HCT116 (cell line): ENCODE measurements around the gene TMEM154.

Experiments used
- CEBPB ChIP-seq: IDR thresholded peaks from 2 replicates; pipeline ENCODE4 v1.6.1; 2012; ENCODE audit warnings: low read depth
- EZH2phosphoT487 ChIP-seq: fragments of 200-600 bp; IDR thresholded peaks from 2 replicates; pipeline ENCODE4 v1.6.1; 2018; ENCODE audit warnings: antibody characterized with exemption, borderline replicate concordance
- FOSL1 ChIP-seq: IDR thresholded peaks from 2 replicates; pipeline ENCODE4 v1.6.1; 2012; ENCODE audit warnings: low read depth
- POLR2A ChIP-seq: IDR thresholded peaks from 2 replicates; pipeline ENCODE4 v1.7.0; 2011; ENCODE audit warnings: borderline replicate concordance; ENCODE audit not compliant: insufficient read depth, insufficient read length; ENCODE audit errors: extremely low read depth
- POLR2AphosphoS5 ChIP-seq: IDR thresholded peaks from 2 replicates; pipeline ENCODE4 v1.6.1; 2011; ENCODE audit warnings: mild to moderate bottlenecking, low read depth, low read length, moderate library complexity
- RAD21 ChIP-seq: IDR thresholded peaks from 2 replicates; pipeline ENCODE4 v1.6.1; 2012; ENCODE audit warnings: low read depth, mild to moderate bottlenecking
- SIN3A ChIP-seq: IDR thresholded peaks from 2 replicates; pipeline ENCODE4 v1.6.1; 2012; ENCODE audit warnings: low read depth
- SP1 ChIP-seq: IDR thresholded peaks from 2 replicates; pipeline ENCODE4 v1.6.1; 2012; ENCODE audit warnings: low read depth
- YY1 ChIP-seq: IDR thresholded peaks from 2 replicates; pipeline ENCODE4 v1.6.1; 2011; ENCODE audit warnings: low read length, low read depth, moderate library complexity, mild to moderate bottlenecking; ENCODE audit not compliant: insufficient replicate concordance; ENCODE audit errors: extremely low read depth
- ZFX ChIP-seq: fragments of 450-650 bp; IDR thresholded peaks from 2 replicates; pipeline ENCODE4 v1.6.1; 2017
- TF ChIP-seq, protein P1 (sequence below), 3 experiments: fragments of 200-600 bp in 1 of 3; sonication (generic) in 1 of 3; IDR thresholded peaks in 2 of 3; conservative IDR thresholded peaks in 1 of 3; 2 replicates each; pipeline ENCODE4 v1.5.1; 2012 to 2017; ENCODE audit warnings: low read depth in 2 of 3, low read length in 2 of 3, antibody characterized with exemption in 1 of 3, borderline replicate concordance in 1 of 3, control low read depth in 1 of 3, mild to moderate bottlenecking in 1 of 3, mixed read lengths in 1 of 3, mixed run types in 1 of 3, moderate library complexity in 1 of 3; ENCODE audit not compliant: insufficient read depth in 1 of 3
- TF ChIP-seq, protein P2 (sequence below): IDR thresholded peaks from 2 replicates; pipeline ENCODE4 v1.6.1; 2012
- TF ChIP-seq, protein P3 (sequence below): IDR thresholded peaks from 2 replicates; pipeline ENCODE4 v1.6.1; 2012; ENCODE audit warnings: low read depth

DNA sequence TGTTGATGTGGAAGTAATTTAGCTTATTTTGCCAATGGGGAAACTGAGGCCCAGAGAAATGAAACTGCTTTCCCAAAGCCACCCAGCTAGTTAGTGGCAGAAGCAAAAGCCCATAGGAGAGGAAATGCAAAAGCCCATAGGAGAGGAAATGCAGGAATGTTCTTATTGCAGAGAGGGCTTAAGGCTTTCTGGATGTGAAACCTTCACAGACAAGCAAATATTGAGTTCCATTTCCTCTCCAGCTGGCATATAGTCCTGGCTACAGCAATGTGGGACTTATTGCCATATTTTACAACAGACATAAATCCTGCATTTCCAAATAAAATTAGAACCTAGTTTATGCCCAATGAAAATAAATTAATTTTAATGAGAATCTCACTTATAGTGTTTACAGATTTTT, 69.7 kb downstream of the TMEM154 start:
- TF ChIP-seq, protein P1, sequence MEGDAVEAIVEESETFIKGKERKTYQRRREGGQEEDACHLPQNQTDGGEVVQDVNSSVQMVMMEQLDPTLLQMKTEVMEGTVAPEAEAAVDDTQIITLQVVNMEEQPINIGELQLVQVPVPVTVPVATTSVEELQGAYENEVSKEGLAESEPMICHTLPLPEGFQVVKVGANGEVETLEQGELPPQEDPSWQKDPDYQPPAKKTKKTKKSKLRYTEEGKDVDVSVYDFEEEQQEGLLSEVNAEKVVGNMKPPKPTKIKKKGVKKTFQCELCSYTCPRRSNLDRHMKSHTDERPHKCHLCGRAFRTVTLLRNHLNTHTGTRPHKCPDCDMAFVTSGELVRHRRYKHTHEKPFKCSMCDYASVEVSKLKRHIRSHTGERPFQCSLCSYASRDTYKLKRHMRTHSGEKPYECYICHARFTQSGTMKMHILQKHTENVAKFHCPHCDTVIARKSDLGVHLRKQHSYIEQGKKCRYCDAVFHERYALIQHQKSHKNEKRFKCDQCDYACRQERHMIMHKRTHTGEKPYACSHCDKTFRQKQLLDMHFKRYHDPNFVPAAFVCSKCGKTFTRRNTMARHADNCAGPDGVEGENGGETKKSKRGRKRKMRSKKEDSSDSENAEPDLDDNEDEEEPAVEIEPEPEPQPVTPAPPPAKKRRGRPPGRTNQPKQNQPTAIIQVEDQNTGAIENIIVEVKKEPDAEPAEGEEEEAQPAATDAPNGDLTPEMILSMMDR (IDR thresholded peaks at IDR 0.05 in 2 of 3, conservative IDR thresholded peaks at IDR 0.05 in 1 of 3; ENCODE audit: borderline replicate concordance in 1 of 3, insufficient read depth in 1 of 3, low read depth in 2 of 3, low read length in 2 of 3), result no peak
- TF ChIP-seq, protein P2, sequence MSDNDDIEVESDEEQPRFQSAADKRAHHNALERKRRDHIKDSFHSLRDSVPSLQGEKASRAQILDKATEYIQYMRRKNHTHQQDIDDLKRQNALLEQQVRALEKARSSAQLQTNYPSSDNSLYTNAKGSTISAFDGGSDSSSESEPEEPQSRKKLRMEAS, result no peak
- TF ChIP-seq YY1, result no peak
- TF ChIP-seq POLR2AphosphoS5, result no peak
- TF ChIP-seq, protein P3, sequence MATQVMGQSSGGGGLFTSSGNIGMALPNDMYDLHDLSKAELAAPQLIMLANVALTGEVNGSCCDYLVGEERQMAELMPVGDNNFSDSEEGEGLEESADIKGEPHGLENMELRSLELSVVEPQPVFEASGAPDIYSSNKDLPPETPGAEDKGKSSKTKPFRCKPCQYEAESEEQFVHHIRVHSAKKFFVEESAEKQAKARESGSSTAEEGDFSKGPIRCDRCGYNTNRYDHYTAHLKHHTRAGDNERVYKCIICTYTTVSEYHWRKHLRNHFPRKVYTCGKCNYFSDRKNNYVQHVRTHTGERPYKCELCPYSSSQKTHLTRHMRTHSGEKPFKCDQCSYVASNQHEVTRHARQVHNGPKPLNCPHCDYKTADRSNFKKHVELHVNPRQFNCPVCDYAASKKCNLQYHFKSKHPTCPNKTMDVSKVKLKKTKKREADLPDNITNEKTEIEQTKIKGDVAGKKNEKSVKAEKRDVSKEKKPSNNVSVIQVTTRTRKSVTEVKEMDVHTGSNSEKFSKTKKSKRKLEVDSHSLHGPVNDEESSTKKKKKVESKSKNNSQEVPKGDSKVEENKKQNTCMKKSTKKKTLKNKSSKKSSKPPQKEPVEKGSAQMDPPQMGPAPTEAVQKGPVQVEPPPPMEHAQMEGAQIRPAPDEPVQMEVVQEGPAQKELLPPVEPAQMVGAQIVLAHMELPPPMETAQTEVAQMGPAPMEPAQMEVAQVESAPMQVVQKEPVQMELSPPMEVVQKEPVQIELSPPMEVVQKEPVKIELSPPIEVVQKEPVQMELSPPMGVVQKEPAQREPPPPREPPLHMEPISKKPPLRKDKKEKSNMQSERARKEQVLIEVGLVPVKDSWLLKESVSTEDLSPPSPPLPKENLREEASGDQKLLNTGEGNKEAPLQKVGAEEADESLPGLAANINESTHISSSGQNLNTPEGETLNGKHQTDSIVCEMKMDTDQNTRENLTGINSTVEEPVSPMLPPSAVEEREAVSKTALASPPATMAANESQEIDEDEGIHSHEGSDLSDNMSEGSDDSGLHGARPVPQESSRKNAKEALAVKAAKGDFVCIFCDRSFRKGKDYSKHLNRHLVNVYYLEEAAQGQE, result no peak
- TF ChIP-seq FOSL1, result no peak
- TF ChIP-seq EZH2phosphoT487, result no peak
- TF ChIP-seq SP1, result no peak
- no peak for TF ChIP-seq SIN3A
- TF ChIP-seq CEBPB, result no peak
- TF ChIP-seq RAD21, result no peak
- TF ChIP-seq ZFX, result no peak
- TF ChIP-seq POLR2A, result no peak
